Measurements from ENCODE around the gene FAM180A. TPM values are rescaled to one million over a fixed set of nuclear protein-coding genes. Genes with fewer than 3 reads are reported as not detected.

Gene FAM180A
- total RNA-seq, 1 experiment from 2014 or later, result not detected

GRCh38 chr7:135793841-135794240 is 45.2 kb upstream of the FAM180A start:
- POLR2A ChIA-PET (ENCODE audit: unreplicated experiment), result no interaction called here
- no peaks in the 10 kb centered on the region for H3K9me3 ChIP-seq (ENCODE audit: low read length)
- DNase-seq, result no peak
- ATAC-seq, result no peak
- TF ChIP-seq EZH2phosphoT487 (IDR thresholded peaks at IDR 0.05; ENCODE audit: borderline replicate concordance, low read length) (no peak), CTCF (conservative IDR thresholded peaks at IDR 0.05; ENCODE audit: low read depth, low read length) (no peak), EZH2 (IDR thresholded peaks at IDR 0.05; ENCODE audit: low read length, unreplicated experiment) (no peak)
- no peaks in the 10 kb centered on the region for H3K36me3 ChIP-seq (ENCODE audit: low read depth, low read length)
- H3F3A ChIP-seq (ENCODE audit: low read length, unreplicated experiment), result no peaks in the 10 kb centered on the region
- CTCF ChIA-PET, result no interaction called here
- no peaks in the 10 kb centered on the region for H3K79me2 ChIP-seq (ENCODE audit: low read length)
- H3K27me3 ChIP-seq (ENCODE audit: low read length), result no peaks in the 10 kb centered on the region
- H3K4me3 ChIP-seq (ENCODE audit: low read length), result no peak overlapping the region
- no peak overlapping the region for H3K27ac ChIP-seq (ENCODE audit: low read length)
- H3K4me1 ChIP-seq (ENCODE audit: insufficient read depth, low read length), result no peaks in the 10 kb centered on the region
- H3K9me2 ChIP-seq (replicated peaks; ENCODE audit: low read length), result no peaks in the 10 kb centered on the region
- intact Hi-C loops (cut with micrococcal nuclease), result loop anchor here (10.0 kb wide), 1 partner anchor 519 kb away; no protein-coding TSS in a partner anchor
- BruUV-seq (replicated peaks), result no TSS peak
- H2AFZ ChIP-seq (ENCODE audit: low read length), result no peak overlapping the region
- no peak overlapping the region for H3K9ac ChIP-seq (ENCODE audit: low read length)
- no peak overlapping the region for H3K4me2 ChIP-seq (ENCODE audit: low read length)
- H4K20me1 ChIP-seq (ENCODE audit: low read length), result no peaks in the 10 kb centered on the region

GRCh38 chr7:135792866-135793265 is 44.3 kb upstream of the FAM180A start:
- TF ChIP-seq EZH2 (IDR thresholded peaks at IDR 0.05; ENCODE audit: low read length, unreplicated experiment) (no peak), CTCF (conservative IDR thresholded peaks at IDR 0.05; ENCODE audit: low read depth, low read length) (no peak), EZH2phosphoT487 (IDR thresholded peaks at IDR 0.05; ENCODE audit: borderline replicate concordance, low read length) (no peak)
- CTCF ChIA-PET, result no interaction called here

GRCh38 chr7:135792363-135792668 is 43.7 kb upstream of the FAM180A start:
- Histone ChIP-seq H3K4me1 (ENCODE audit: insufficient read depth, low read length) (no peaks in the 10 kb centered on the region), H3K27ac (ENCODE audit: low read length) (no peak overlapping the region), H3K9me3 (ENCODE audit: low read length) (no peaks in the 10 kb centered on the region), H3K27me3 (ENCODE audit: low read length) (no peaks in the 10 kb centered on the region), H3F3A (ENCODE audit: low read length, unreplicated experiment) (no peaks in the 10 kb centered on the region), H3K4me2 (ENCODE audit: low read length) (no peak overlapping the region), H4K20me1 (ENCODE audit: low read length) (no peaks in the 10 kb centered on the region), H3K4me3 (ENCODE audit: low read length) (no peak overlapping the region), H3K9ac (ENCODE audit: low read length) (no peak overlapping the region), H3K9me2 (replicated peaks; ENCODE audit: low read length) (no peaks in the 10 kb centered on the region), H3K36me3 (ENCODE audit: low read depth, low read length) (no peaks in the 10 kb centered on the region), H2AFZ (ENCODE audit: low read length) (no peak overlapping the region), H3K79me2 (ENCODE audit: low read length) (no peaks in the 10 kb centered on the region)
- ATAC-seq, result no peak
- intact Hi-C loops (cut with micrococcal nuclease), result loop anchor here (10.0 kb wide), 1 partner anchor 518 kb away; no protein-coding TSS in a partner anchor
- ChIA-PET POLR2A (ENCODE audit: unreplicated experiment) (no interaction called here), CTCF (no interaction called here)
- TF ChIP-seq EZH2 (IDR thresholded peaks at IDR 0.05; ENCODE audit: low read length, unreplicated experiment) (no peak), CTCF (conservative IDR thresholded peaks at IDR 0.05; ENCODE audit: low read depth, low read length) (no peak), EZH2phosphoT487 (IDR thresholded peaks at IDR 0.05; ENCODE audit: borderline replicate concordance, low read length) (no peak)
- no peak for DNase-seq
- no TSS peak for BruUV-seq (replicated peaks)

More at GRCh38 chr7:135792866-135793265, 44.3 kb upstream of the FAM180A start:
- Histone ChIP-seq H3K27ac (ENCODE audit: low read length) (no peak overlapping the region), H4K20me1 (ENCODE audit: low read length) (no peaks in the 10 kb centered on the region), H3K4me3 (ENCODE audit: low read length) (no peak overlapping the region), H3K27me3 (ENCODE audit: low read length) (no peaks in the 10 kb centered on the region), H3K9me2 (replicated peaks; ENCODE audit: low read length) (no peaks in the 10 kb centered on the region), H3K9ac (ENCODE audit: low read length) (no peak overlapping the region), H3K4me2 (ENCODE audit: low read length) (no peak overlapping the region), H3K4me1 (ENCODE audit: insufficient read depth, low read length) (no peaks in the 10 kb centered on the region), H3F3A (ENCODE audit: low read length, unreplicated experiment) (no peaks in the 10 kb centered on the region), H3K79me2 (ENCODE audit: low read length) (no peaks in the 10 kb centered on the region), H3K36me3 (ENCODE audit: low read depth, low read length) (no peaks in the 10 kb centered on the region), H3K9me3 (ENCODE audit: low read length) (no peaks in the 10 kb centered on the region), H2AFZ (ENCODE audit: low read length) (no peak overlapping the region)
- no peak for DNase-seq
- BruUV-seq (replicated peaks), result no TSS peak
- intact Hi-C loops (cut with micrococcal nuclease), result loop anchor here (10.0 kb wide), 1 partner anchor 518 kb away; no protein-coding TSS in a partner anchor
- POLR2A ChIA-PET (ENCODE audit: unreplicated experiment), result no interaction called here
- no peak for ATAC-seq

All from PC-3 (cell line).